Inferior parietal cortex (tissue), 1 donor: Measurements from ENCODE around the gene IFRD2.
"Not testable (repeated sequence)": the region's sequence is repeated elsewhere in the genome, so short reads cannot be mapped to it uniquely, and the experiment has no call there.

Experiments used
- DNase-seq: peaks from one replicate; pipeline ENCODE4 v3.0.0-alpha.2; 2016; ENCODE audit errors: extremely low spot score

IFRD2 gene

DNA sequence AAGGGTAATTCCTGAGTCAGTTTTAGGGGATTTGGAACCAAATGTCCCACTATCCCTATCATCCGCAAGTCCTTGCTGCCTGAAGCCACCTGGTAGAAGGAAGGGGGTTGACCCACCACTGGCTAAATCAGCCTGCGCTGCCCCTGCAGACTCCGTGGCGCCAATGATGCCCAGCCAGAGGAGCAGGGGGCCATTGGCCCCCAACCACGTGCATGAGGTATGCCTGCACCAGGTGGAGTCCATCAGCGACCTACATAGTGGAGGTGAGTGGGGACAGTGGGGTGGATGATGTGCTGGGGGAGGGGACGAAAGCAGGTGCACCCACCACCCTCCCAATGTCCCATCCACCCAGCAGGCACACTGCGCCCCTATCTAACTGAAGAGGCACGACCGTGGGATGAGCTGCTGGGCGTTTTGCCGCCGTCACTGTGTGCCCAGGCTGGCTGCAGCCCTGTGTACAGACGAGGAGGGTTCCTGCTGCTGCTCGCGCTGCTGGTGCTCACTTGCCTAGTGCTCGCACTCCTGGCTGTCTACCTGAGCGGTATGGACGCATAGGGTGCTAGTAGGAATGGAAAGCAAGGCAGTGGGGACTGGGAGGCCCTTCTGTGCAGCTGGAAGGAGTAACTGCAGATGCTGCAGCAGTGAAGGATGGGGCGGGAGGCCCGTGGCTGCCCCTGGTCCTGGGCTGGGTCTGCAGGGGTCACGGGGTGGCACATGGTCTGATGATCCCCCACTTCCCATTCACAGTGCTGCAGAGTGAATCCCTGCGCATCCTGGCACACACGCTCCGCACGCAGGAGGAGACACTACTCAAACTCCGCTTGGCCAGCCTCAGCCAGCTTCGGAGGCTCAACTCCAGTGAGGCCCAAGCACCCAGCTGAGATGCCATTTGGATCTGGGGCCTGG lies 5.7 kb downstream of the IFRD2 start:
- no peak for DNase-seq

DNA sequence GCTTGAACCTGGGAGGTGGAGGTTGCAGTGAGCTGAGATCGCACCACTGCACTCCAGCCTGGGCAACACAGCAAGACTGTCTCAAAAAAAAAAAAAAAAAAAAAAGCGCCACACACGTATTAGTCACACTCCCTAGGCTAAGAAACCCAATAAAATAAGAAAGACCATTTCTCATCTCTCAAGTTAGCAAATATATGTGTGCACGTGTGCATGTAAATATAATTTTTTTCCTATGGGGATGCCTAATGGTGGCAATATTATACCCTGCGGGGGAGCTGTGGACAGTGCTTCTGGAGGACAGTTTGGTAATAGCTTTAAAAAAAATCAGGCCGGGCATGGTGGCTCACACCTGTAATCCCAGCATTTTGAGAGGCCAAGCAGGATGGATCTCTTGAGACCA lies 8.1 kb downstream of the IFRD2 start:
- DNase-seq: not testable (repeated sequence)

DNA sequence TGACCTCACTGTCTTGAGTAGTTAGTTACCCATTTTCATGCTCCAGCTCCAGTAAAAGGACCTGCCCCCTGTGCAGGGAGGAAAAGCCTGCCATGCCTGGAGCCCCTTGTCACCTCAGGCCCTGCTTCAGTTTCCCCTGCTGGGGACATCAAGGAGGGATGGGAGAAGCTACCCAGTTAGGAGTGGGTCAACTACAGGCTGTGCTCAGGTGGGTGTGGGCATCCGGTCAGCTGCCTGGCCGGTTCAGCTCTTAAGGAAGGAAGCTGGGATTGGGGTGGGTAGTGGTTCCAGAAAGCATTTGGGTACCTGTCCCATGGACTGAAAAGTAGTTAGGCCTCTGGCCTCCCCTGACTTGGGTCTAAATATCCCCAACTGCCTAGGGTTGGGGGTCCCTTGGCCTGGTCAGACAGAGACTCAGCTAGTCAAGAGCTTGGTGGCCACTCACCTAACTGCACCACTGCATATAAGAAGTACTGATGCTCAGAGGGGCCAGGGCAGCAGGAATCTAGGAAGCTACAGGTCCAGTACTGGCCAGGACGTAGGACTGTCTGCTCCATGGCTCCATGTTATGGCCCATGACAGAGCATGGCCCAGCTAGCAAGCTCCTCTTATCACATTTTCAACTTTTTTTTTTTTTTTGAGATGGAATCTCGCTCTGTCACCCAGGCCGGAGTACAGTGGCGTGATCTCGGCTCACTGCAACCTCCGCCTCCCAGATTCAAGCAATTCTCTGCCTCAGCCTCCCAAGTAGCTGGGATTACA lies 12.8 kb downstream of the IFRD2 start:
- DNase-seq: no peak

DNA sequence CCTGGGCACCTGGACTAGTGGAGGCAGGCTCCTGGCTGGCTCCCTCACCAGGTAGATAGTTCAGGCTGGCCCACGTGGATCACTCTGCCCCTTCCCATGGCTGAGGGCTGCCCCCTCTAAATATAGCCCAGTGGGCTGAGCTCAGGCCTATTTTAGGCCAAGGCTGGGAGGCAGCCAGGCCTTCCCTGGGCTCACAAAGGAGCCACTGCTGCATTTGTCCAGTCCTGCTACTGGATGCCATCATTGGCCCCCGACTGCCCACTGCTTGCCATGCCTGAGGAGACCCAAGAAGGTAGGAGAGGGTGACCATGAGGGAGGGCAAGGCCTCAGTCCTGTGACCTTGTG lies 13.4 kb downstream of the IFRD2 start, which contains the start of gene LSMEM2:
TSS of gene LSMEM2 (plus strand) at position 208 of the 345 bp plus-strand sequence. CDS start at position 235, 27 bp downstream.
- no peak for DNase-seq

DNA sequence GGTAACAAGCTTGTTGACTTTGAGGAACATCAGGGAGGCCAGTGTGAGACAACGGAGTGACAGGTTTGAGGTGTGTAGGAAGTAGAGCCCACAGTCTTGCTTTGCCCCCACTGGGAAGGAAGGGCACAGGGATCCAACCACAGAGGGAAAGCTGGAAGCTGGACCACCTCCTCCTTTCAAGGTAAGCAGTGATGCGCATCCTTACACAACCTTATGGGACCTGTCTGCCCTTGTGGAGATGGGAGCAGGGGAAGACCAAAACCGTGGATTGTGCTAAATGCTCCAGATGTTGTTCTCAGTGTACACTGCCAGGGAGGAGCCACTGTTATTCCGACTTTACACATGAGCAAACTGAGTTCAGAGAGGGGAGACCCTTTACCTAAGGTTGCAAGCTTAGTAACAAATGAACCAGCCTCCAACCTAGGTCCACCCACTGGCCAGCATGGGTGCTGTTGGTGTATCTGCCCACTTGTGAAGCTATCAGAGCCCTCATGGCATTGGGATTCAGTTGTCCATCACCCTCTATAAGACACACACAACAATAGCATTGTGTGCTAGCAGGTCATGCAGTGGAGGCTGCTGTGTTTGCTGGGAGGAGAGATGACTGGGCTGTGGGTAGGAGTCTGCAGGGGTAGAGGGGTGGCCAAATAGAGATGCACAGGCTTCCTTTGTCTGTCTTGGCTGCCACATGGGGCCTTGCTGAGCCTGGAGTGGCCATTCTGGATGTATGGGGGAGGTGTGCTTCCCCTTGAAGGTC lies 13.9 kb downstream of the IFRD2 start:
- DNase-seq: no peak

DNA sequence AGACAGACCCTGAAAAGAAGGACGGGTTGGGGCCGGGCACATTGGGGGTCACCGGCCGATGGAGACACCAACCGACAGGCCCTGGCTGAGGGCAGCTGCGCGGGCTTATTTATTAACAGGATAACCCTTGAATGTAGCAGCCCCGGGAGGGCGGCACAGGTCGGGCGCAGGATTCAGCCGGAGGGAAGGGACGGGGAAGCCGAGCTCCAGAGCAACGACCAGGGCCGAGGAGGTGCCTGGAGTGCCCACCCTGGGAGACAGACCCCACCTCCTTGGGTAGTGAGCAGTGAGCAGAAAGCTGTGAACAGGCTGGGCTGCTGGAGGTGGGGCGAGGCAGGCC lies 15.5 kb downstream of the IFRD2 start:
- DNase-seq: no peak

DNA sequence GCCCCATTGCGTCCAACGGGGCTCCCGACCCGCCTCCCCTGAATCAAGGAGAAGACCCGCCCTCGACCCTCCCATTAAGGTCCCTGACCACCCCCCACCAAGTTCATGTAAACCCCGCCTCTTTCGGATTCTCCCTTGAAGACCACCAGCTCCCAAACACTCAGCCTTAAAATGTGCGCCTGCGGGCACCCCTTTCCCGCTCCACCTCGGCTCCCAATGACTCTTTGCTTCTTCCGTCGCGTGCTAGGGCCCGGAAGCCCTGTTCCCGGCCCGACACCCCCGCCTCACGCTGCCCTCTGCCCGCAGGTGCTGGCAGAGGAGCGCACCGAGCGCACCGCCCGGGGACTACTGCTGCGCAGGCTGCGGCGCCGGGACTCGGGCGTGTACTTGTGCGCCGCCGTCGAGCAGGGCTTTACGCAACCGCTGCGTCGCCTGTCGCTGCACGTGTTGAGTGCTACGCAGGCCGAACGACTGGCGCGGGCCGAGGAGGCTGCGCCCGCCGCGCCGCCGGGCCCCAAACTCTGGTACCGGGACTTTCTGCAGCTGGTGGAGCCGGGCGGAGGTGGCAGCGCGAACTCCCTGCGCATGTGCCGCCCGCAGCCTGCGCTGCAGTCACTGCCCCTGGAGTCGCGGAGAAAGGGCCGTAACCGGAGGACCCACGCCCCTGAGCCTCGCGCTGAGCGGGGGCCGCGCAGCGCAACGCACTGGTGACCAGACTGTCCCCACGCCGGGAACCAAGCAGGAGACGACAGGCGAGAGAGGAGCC lies 16.1 kb downstream of the IFRD2 start:
- DNase-seq: no peak

DNA sequence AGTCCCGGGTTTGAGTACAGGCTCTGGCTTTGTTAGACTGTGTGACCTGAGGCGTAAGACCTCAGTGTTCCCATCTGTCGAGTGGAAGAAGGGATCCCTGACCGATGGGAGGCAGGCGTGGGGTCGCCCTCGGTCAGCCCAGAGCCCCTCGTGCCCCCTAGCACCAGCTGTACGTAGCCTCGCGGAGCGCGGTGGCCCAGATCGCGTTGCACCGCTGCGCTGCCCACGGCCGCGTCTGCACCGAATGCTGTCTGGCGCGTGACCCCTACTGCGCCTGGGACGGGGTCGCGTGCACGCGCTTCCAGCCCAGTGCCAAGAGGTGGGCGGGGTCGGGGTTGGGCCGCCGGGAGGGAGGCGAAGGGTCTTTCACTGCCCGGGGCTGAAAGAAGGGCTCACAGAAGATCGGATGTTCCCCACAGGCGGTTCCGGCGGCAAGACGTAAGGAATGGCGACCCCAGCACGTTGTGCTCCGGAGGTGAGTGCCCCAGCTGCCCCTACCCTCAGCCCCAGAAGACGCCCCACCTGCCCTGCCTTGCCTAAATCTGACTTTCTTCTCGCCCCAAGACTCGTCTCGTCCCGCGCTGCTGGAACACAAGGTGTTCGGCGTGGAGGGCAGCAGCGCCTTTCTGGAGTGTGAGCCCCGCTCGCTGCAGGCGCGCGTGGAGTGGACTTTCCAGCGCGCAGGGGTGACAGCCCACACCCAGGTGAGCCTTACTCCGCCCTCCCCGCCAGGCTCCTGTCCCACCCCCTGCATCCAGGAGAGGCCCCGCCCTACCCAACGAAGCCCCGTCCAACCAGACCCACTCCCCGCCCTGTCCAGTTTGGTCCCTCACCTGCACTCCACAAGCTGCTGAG lies 16.9 kb downstream of the IFRD2 start:
- DNase-seq: no peak

DNA sequence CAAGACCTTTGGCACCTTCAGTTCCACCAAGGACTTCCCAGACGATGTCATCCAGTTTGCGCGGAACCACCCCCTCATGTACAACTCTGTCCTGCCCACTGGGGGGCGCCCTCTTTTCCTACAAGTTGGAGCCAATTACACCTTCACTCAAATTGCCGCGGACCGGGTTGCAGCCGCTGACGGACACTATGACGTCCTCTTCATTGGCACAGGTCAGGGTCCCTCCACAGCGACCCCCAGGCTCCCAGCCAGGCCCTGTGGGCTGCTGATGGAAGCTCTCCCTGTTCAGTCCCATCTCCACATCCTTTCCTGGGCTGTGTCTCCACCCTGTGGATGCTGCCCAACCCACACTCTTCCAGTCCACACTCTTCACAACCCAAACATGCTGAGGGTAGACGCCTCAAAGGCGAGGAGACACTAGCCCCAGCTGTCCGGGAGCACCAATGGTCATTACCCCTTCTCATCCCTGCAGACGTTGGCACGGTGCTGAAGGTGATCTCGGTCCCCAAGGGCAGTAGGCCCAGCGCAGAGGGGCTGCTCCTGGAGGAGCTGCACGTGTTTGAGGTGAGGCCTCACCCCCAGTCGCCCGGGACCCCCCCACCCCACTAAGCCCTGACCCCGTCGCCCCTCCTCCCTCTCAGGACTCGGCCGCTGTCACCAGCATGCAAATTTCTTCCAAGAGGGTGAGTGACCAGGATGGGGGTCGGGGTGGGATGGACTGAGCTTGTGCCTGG lies 17.7 kb downstream of the IFRD2 start:
- no peak for DNase-seq

DNA sequence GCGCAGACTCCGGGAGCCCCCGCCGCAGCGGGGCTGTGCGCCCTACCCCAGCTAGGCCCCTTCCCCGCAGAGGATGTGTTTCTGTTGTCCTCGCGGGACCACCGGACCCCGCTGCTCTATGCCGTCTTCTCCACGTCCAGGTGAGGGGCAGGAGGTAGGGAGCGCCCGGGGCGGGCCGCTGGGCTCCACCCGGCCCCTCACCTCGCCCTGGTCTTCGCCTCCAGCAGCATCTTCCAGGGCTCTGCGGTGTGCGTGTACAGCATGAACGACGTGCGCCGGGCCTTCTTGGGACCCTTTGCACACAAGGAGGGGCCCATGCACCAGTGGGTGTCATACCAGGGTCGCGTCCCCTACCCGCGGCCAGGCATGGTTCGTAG lies 18.6 kb downstream of the IFRD2 start:
- no peak for DNase-seq

DNA sequence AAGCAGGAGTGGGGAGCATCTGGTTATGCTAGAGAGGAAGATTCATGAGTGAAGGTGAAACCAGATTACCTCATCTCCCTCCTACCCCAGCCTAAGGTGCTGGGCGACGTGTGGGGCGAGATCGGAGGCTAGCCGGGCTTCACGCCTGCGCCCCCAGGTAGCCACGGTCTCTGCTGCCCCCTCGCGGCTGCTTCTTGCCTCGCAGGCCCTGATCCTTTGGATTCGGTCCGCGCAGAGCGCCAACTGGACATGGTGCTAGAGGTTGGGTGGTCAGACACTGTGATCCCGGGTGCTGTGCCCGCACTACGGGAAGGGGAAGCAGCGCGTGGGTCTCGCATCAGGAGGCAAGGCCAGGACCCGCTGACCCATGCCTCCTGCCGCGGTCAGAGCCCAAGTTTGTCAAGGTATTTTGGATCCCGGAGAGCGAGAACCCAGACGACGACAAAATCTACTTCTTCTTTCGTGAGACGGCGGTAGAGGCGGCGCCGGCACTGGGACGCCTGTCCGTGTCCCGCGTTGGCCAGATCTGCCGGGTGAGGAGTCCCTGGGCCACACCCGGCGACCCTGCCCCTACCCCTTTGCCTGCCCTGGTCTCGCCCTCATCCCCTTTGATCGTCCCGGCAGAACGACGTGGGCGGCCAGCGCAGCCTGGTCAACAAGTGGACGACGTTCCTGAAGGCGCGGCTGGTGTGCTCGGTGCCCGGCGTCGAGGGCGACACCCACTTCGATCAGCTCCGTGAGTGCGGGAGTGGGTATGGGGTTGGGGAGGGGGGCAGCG lies 19.1 kb downstream of the IFRD2 start:
- DNase-seq: peak; percentile 94

DNA sequence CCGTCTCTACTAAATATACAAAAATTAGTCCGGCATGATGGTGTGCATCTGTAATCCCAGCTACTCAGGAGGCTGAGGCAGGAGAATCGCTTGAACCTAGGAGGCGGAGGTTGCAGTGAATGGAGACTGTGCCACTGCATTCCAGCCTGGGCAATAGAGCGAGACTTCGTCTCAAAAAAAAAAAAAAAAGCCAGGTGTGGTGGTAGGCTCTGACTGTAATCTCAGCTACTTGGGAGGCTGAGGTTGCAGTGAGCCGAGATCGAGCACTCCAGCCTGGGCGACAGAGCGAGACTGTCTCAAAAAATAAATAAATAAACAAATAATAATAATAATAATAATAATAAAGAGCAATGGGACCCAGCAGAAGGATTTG lies 19.7 kb downstream of the IFRD2 start:
- not testable (repeated sequence) for DNase-seq

DNA sequence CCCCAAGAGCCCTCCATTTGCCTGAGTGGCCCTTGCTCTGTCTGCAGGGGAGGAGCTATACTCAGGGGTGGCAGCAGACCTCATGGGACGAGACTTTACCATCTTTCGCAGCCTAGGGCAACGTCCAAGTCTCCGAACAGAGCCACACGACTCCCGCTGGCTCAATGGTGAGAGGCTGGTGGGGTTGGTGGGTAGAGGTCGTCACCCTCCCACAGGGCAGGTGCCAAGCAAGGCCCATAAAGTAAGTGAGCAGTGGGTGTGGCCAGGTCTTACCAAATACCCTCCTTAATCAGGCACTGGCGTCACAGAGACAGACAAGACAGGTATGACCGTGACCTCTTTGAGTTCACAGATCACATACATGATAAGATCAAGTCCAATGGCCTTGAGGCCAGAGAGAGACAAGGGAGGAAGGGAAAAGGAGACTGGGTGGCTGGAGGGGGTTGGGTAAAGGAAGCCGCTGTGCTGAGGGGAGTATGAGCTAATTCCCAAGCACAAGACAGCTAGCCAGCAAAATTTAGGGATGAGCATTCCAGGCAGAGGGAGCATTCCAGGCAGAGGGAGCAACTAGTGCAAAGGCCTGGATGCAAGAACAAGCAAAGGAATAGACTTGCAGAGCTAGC lies 20.8 kb downstream of the IFRD2 start:
- no peak for DNase-seq

DNA sequence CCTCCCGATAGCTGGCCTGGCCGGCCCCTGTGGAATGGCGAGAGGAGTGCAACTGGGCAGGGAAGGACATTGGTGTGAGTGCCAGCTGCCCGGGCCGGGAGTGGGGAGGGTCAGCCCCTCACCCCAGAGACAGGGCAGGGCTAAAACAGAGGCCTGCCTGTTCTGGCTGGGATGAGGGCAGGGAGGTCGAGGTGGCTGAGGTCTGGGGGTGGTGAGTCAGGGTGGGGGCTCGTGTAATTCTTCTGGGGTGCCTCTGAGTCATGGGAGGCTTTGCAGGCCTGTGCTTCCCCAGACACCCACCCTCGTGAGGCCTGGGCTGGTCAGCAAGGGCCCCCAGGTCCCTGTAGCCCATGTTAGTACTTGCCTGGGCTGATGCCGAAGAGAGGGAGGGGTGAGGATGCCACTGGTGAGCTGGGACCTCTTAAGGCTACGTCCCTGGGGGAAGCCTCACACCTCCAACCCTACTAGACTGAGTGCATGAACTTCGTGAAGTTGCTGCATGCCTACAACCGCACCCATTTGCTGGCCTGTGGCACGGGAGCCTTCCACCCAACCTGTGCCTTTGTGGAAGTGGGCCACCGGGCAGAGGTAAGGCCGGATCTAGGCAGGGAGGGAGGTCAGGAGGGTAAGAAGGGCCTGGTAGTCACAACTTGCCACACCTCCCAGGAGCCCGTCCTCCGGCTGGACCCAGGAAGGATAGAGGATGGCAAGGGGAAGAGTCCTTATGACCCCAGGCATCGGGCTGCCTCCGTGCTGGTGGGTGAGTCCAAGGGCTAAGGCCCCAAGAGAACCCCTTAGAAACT lies 21.6 kb downstream of the IFRD2 start:
- DNase-seq: no peak

DNA sequence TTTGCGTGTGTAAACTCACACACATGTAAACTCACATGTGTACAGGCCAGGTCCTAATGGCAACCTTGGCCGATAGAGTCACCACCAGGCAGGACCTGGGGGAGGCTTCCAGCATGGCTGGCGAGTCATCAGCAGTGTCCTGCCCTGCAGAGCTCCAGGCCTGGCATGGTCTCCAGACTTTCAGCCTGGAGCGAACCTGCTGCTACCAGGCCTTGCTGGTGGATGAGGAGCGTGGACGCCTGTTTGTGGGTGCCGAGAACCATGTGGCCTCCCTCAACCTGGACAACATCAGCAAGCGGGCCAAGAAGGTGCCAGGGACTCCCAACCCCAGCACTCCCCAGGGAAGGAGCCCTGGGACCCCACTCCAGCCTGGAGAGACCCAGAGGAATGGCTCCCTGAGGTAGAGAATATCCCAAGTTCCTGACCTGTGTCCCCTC lies 22.2 kb downstream of the IFRD2 start:
- DNase-seq: no peak

DNA sequence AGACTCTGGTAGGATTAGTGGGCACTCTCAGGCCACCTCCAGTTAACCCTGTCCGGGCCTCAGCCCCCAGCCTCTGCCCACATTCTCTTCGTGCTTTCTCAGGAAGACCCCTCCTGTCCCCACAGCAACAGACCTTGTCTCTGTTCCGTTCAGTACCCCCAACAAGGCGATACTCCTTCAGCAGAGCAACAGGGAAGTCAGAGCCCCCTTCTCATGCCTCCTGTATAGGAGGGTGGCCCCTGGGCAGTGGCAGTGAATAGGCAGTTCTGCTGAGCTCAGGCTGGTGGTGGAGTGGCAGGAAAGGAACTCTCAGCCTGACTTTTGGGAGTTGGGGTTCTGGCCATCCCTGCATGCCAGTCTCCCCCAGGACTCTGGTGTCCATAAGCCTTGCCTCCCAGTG lies 22.8 kb downstream of the IFRD2 start:
- DNase-seq: no peak

DNA sequence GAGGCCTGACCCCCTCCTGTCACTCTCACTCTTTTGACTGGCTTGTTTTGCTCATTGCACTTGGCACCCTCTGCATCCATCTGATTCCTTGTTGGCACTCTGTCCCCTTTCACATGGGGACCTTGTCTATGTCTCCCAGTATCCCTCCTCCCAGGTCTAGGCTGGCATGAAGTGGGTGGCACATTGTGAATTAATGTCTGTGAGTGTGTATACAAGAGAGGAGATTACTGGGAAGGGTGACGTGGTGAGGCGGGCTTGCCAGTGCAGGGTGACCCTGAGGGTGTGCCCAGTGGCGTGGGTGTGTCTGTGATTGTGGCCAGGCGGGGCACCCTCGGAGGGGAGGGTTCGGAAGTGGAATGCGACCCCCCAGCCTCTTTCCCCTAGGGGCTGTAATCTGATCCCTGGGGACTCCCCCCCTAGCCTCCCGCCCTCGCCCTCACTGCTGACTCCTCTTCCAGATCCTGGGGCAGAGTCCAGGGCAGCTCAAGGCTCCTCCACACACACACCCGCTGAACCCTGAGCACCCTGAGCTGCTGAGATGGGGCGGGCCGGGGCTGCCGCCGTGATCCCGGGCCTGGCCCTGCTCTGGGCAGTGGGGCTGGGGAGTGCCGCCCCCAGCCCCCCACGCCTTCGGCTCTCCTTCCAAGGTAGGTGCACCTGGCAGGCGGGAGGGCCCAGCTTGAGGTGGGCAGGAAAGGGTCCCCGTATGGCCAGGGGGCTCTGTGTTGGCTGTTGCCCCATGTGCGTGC lies 23.4 kb downstream of the IFRD2 start, which contains the start of gene SEMA3B:
TSS of gene SEMA3B (plus strand) at position 445 of the 749 bp plus-strand sequence. CDS start at position 539, 94 bp downstream.
- no peak for DNase-seq
